HG02798 (cell line): ENCODE measurements around the gene SKP1.

Experiments
- ATAC-seq: cut with Tn5 transposase; IDR thresholded peaks from one replicate; pipeline ENCODE4 v1.9.1; 2021; ENCODE audit warnings: mild to moderate bottlenecking; ENCODE audit not compliant: unreplicated experiment, poor library complexity

Gene SKP1

DNA sequence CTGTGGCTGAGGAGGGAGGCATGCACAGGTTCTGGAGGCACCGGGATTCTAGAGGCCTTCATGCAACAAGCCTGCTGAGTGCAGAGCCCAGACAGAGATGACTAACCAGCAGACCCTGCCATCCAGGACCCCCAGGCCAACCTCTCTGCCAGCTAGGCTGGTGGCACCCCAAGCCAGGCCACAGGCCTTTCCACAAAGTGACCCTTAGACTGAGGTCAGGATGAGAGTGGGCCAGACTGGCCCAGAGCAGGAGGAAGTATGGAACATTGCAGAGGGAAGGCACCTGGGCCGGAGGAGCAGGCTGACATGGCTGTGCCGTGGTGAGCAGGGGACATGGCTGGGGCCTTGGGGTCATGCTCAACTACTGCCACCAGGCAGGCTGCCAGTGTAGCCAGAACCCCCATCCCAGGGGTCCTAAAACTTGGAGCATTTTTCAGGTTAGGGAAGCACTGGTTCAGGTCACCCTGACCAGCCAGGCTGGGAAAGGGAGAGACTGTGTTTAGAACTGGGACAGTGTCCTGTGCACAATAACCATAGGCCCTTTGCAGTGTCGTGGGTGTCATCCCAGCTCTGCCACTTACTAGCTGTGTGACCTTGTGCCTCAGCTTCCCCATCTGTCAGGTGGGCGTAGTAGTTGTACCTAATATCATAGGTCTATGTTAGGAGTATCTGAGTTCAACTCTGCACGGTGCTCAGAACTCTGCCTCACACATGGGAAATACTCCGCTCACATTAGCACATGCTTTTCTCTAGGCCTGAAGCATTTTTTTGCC is 45.0 kb downstream of the SKP1 start:
- ATAC-seq = no peak

DNA sequence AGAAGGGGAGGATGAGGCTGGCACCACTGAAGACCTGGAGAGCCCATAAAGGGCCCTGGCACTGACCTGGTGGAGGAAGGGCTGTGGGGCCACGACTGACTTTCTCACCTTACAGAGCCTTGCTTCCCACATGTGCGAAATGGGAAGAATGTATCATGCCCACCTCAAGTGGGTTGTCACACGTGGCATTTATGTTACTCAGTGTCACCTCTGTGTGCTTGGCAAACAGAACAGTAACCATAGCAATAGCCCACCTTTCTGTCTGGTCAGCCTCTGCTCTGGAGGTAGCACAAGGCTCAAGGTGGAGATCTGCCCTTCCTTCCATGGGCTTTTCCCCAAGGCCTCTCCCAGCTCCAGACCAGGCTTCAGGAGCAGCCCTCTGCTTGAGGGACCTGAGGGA is 45.6 kb downstream of the SKP1 start:
- no peak for ATAC-seq

DNA sequence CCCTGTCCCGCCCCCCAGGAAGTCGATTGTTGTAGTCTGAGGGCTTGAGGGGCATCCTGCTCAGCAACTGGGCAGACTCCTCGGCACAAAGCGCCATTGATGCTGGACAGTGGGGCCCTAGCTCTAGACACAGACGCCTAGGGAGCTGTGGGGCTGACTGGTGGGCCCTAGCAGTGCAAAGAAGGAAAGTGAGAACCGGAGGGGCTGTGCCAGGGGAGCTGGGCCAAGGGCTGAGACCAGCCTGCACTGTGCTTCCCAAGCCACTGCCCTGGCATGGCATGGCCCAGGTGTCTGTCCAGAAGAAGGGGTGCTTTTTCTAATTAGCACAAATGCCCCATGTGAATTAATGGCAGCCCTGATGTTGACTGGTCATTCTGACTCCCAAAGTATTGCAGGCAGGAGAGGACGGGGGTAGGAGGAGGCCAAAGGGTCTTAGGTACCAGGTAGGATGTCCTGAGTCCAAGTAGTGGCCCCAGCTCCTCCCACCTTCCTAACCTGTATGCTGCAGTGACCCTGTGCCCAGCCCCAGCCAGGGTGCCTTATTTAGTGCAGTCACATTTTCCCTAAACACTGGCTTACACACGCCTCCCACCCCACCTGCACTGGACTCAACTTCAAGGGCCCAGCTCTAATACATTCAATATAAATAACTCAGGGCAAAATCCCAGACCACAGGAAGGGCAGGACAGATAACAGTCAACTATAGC is 46.4 kb downstream of the SKP1 start:
- ATAC-seq = no peak

DNA sequence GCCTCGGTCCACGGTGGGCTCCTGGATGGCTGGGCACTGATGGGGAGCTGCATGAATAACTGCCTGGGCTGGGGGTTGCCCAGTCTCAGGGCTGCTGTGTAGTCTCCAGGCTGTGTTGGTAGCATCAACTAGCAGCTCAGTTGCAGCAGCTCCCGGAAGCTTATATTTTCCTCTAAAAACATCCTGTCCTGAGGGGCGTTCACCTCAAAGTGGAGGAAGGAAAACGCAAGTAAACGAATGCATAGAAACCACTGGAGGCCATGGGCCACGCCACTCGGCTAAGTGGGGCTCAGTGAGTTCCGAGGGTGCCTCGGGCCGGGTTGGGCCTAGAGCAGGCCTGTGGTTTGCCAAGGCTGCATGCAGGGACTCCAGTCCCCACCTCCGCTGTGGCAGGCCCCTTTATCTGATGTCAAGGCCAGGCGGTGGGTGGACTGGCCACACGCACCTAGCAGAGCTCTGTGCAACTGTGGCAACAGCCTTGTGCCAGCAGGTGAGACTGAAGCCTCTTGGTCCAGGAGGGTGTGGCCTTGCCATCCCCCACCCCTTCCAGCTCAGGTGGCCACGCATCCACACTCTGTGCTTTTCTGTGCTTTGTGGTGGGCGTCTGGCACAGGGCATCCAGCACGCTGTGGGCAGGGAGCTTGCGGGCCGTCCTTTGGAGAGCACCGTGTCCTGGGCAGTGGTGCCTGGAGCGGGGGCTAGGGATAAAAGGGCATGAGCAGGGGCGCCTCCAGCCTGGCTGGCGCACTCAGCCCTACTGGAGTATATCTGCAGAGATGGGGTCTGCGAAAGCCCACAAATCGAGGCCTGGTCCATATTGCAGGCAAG is 47.1 kb downstream of the SKP1 start:
- ATAC-seq = no peak

DNA sequence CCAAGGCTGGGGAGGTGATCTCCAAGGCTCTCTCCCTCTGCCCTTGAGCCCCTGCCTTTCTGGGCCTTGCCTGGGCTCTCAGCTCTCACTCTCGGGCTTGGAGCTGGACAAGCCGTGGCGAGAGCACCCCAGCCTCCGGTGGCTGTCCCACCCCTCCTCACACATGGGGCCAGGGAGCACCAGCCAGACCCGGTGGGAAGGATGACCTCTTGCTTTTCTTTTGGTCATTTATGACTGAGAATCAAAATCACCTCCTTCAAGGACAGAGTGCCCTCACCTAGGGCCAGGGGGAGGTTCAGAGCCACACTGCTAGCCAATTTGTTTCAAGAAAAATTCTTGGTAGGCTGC is 48.1 kb downstream of the SKP1 start:
- ATAC-seq = no peak

DNA sequence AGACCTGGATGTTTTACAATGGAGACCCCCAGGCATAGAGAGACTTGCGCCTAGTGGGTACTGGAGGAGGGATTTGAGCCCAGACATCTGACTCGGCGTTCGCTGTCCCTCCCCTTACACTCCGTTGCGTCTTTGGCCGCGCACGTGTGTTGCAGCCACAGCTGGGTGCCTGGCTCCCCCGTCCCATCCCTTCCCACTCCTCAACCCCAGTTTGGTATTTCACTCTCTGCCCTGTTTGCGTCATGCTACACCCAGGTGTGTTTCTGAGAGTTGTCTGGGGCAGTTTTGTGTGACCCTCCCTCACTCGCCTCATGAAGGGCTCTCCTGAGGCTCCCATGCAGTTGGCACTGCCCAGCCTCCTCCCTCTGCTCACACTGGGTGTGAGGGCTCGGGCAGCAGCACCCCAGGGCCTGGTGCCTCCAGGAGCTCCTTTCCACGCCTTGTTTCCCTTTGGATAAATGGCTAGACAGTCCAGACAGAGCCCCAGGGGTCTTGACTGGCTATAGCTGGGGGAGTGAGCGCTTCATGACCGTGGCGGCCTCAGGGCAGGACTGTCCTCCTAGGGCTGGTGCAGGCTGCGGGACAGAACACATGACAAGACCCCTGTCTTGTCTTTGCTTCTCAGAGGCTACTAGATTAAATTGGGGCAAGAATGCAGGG is 48.6 kb downstream of the SKP1 start:
- ATAC-seq = no peak

DNA sequence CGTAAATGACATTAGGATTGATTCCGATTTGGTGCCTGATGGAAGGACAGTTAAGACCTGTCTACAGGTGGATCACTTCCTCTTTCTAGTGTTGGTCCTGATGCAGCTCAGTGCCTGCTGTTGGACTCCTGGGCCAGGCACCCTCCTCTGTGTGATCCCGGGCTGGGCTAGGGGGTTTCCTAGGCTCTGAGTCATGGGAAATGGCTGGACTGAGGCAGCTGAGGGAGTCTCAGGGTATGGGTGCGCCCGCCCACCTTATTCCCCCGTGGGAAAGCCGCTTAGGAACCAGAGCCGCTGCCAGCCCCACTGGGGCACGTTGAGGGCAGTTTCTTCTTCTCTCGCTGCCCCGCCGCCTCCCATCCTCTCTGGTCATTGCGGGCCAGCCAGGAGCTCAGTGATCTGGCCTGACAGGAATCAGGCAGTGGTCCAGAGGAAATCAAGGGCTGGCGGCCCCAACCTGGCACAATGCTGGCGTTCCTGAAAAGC is 49.3 kb downstream of the SKP1 start:
- ATAC-seq = peak; percentile 64

DNA sequence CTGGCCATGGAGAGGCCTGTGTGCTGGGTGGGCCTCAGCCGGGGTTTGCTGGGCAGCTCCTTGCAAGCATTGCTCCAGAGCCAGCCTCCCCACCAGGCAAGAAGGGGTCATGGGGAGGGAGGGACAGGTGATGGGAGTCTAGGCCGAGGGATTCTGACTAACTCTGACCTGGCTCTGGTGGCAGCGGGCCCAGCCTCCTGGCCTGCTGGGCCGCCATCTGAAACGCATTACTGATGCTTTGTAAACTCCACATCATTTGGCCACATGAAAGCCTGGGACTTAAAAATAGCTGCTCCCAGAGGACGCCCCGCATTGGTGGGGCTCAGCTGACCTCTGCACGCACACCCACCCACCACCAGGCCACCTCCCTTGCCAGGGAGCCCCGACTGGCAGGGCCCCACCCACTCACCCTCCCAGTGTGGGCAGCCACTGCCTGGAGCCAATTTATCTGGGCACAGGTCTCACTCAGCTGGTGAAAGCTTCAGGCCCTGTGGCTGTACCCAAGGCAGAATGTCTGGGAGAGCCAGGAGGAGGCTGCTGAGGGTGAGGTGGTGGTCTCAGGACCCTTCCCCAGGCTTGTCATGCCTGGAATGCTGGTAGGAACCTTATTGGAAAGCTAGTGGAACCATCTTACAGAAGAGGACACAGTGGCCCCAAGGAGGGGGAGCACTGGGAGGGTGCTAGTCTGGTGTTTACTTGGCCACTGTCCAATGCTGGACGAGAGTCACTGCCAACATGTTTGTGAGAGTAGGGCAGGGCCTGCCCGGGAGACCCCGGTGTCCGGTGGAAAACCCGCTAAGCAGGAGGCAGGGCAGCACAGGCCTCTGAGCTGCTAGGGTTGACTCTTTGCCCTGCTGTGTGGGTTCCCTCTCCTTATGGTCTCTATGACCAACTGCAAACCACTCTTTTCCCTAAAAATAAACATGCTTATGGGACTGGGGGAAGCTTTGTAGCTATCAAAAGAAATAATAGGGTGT is 51.4 kb downstream of the SKP1 start:
- no peak for ATAC-seq

DNA sequence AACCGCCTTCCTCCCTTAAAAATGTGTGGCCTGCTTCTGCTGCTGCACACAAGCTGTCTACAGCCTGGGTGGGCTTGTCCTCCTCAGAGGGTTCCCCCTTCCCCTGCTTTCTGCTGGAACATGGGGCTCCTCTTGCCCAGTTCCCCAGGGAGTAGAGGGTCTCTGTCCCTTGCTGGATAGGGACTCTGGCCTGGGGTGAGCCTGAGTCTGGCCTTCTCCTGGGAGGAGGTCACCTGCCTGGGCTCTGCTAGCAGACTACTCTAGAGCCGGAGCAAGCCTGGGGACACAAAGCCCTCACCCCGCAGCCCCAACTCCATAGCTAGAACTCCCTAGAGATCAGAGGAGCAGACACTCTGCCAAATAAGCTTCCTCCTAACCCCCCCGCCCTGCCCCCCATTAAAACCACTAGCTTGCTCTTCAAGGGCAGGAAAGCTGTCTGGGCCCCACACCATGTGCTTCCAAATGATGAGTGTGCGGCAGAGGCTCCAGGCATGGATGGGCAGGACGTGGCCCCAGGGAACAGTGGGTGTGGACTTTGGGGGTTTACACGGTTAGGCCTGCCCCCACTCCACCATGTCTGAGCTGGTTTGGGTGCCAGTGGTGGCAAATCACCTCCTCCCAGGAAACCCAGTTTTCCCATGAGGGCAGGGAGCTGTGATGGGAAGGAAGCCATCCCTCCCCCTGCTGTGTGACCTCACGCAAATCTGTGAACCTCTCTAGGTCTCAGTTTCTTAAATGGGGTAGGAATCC is 52.3 kb downstream of the SKP1 start:
- no peak for ATAC-seq

DNA sequence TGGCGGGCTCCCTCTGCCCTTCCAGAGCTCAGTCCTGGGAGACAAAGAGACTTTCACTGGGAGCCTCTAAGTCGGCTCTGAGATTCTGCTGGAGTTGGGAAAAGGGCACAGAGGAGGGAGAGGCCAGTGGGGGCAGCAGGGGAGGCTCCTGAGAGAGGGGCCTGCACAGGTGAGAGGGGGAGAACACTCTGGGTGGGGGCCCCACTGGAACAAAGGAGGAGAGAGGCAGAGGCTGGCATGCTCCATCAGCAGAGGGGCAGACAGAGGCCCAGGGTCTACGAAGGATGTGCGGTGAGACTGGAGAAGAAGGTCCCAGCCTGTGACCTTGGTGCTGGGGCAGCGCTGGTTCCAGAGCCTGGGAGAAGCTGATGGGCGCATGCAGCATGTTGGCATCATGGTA is 53.4 kb downstream of the SKP1 start:
- no peak for ATAC-seq

DNA sequence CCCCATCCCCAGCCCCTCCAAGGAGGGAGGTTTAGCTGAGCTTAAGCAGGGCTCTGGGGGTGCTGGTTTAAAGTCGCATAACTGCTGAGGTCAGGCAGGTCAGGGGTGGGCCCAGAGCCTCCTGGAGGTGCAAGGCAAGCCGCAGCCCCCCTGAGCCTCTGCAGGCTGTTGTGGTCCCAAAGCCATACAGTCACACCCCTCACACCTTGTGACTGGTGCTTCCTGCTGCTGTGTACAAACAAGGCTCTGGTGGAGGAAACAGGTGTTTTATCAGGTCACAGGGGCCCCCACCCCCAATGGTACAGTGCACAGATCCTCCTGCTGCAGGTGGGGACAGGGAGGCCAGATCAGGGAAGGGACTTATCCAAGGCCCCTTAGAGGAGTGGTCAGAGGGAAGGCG is 54.2 kb downstream of the SKP1 start:
- no peak for ATAC-seq

DNA sequence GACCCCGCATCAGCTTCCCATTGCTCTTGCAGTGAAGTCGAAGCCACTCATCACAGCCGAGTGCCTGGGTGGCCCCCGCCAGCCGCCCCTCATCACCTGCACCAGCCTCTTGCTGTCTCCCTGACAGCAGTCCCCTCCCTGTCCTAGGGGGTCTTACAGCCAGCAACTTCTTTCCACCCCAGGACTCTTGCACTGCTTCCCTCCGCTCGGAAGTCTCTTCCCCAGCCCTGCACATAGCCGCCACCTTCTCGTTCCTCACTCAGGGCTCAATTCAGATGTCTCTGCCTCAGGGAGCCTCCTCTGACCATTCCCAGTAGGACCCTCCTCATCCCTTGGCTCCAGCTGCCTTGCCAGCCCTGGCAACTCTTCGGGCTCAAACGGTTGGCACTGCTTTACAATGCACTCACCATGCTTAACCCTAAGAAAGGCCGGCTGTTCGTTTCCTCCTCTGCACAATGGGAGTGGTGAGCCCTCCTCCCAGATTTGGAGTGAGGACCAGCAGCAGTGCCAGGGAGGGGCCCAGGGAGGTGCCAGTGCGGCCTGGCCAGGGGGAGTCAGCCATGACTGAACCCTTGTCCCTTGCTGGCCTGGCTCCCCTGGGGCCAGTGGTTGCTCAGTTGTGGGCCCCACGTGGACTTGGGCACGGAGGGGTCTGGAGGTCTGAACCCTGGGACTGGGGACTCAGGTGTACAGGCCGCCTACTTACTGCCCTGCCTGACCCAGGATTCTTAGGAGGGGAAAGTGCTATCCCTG is 56.2 kb downstream of the SKP1 start:
- no peak for ATAC-seq

DNA sequence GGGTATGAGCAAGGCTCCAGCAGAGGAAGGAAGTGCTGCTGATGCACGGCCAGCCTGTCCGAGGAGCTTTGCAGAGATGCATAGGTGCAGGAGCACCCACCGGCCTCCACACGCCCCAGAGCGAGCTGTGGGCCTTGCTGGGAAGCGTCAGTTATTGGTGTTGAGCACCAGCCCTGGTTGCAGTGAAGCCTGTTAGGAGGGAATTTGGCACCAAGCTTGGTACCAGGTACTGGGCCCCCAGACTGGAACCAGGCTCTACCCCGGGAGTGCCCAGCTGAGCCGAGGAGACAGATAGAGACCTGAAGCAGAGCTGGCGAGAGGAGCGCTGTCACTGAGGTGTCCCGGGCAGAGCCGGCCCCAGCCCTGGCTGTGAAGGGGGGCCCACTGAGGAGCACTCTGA is 57.0 kb downstream of the SKP1 start:
- ATAC-seq = no peak

DNA sequence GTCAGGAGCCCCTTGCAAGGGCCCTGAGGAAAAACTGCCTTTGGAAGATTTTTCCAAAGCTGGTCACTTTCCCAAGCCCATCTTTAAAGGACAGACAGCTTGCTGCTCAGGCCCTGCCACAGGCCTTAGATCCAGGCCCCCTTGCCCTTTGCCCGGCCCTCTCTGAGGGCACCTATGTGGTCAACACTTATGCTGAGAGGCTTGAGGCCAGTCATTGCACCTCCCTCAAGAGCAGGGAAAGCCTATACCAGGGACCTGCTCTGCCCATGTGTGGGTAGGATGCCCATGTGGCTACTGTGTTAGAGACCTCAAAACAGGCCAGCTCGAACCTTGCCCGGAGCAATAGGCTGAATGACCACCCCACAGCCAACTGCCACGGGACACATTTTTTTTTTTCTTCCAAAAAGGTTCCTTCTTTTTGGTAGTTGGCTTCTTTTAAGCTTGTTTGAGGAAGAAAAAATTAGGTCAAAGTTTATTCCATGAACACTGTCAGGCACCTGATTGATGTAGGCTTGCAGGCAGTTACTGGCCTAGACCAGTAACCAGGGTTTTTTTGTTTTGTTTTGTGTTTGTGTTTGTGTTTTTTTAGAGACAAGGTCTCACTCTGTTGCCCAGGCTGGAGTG is 58.4 kb downstream of the SKP1 start:
- ATAC-seq = no peak

DNA sequence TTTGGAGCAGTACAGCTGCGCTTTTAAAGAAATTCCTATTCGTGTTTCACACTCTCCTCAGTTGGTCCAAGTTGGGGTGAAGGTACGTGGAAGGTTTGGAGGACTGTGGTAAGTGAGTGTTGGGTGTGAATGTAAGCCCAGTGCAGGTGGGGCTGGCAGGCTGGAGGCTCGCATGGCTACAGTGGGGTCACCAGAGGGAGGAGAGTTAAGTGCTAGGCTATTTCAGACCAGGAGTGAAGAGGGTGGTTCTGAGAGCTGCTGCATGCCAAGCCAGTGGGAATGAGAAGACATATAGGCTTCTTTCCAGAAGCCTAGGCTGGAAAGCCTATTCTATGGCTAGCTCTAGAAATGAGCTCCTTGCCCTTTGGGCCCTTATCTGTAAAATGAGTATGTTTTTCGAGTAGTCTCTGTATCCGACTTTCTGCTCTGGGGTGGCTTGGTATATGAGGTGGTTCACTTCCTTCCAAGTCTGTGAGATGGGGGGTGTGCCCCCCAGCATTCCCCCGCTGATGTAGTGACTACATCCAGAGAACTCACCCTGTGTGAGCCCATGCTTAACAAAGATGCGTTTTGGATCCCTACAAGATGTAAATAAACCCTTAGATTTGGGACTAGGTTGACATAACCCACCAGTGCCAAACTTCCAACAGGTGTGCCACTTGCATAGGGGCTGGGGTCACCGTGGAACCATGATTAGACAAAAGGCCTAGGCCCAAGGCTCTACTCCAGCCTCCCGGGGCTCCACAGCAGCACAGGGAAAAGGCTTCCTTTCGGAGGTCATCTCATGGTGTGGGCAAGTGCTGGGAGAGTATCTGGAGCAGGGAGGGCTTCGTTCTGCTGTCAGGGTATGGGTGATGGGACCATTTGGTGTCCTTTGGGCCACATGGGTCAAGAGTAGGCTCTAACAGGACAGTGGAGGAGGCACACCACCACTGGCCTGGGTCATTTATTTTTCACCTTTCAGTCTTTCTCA is 59.7 kb downstream of the SKP1 start:
- no peak for ATAC-seq

DNA sequence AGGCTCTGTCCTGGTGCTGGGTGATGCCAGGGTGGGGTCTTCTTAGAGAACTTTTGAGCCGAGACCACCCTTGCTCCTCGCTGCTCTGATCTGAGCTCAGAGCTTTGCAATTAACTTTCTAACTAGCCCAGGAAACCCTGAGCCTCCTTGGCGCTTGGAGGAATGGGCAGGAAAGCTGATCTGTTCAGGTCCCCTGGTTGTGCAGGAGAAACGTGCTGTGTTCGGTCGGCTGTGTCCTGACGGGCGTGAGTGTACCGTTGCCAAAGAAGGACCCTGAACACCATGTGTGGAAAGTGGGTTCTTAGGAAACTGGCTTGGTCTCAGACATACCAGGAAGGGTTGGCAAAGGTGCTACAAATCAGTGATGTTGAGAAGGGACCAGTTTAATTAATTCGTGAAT is 60.5 kb downstream of the SKP1 start:
- ATAC-seq = no peak

DNA sequence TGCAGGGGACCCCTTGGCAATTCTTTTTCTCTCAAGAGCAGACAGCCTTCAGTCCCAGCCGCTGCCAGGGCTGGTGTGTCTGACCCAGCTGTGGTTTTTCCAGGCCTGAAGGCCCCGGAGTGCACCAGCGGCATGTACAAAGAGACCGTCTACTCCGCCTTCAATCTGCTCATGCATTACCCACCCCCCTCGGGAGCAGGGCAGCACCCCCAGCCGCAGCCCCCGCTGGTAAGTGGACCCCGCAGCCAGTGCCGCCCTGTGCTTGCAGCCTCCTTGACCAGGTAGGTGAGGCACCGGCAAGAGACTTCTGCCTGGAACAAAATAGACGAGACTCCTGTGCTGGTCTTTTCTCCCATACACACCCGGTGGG is 61.0 kb downstream of the SKP1 start:
- no peak for ATAC-seq
